Suppressor macrophage treated with lipopolysaccharide for 4 hours (primary cell): Measurements from ENCODE around the gene RCAN2.

Experiments used
- DNase-seq: peaks from one replicate; pipeline ENCODE4 v3.0.0-alpha.2; 2020

Gene RCAN2

GRCh38 chr6:46491201-46491627 lies at the start of gene RCAN2:
Gene RCAN2, minus strand, starts transcription at chr6:46491449.
- peak; percentile 59 for DNase-seq

GRCh38 chr6:46539866-46540265 lies 48.6 kb upstream of the RCAN2 start:
- DNase-seq = peak; percentile 4

- no peak for DNase-seq
These were observed 47.7 kb upstream of the RCAN2 start for GRCh38 chr6:46538800-46539480.

GRCh38 chr6:46530896-46531295 lies 39.6 kb upstream of the RCAN2 start:
- DNase-seq = peak; percentile 14

GRCh38 chr6:46528961-46529750 lies 37.9 kb upstream of the RCAN2 start:
- no peak for DNase-seq

- no peak for DNase-seq
These were observed 35.4 kb upstream of the RCAN2 start for GRCh38 chr6:46526607-46527006.

- no peak for DNase-seq
These were observed 34.3 kb upstream of the RCAN2 start for GRCh38 chr6:46525583-46525982.

GRCh38 chr6:46521464-46521971 lies 30.3 kb upstream of the RCAN2 start:
- no peak for DNase-seq

GRCh38 chr6:46517202-46517601 lies 26.0 kb upstream of the RCAN2 start:
- DNase-seq = no peak

- no peak for DNase-seq
These were observed 22.3 kb upstream of the RCAN2 start for GRCh38 chr6:46513533-46513932.

- no peak for DNase-seq
These were observed 20.1 kb upstream of the RCAN2 start for GRCh38 chr6:46511320-46511719.

- DNase-seq = no peak
These were observed 19.4 kb upstream of the RCAN2 start for GRCh38 chr6:46510651-46511050.

- no peak for DNase-seq
These were observed 18.8 kb upstream of the RCAN2 start for GRCh38 chr6:46509981-46510510.

GRCh38 chr6:46509063-46509462 lies 17.8 kb upstream of the RCAN2 start:
- DNase-seq = no peak

- DNase-seq = no peak
These were observed 16.2 kb upstream of the RCAN2 start for GRCh38 chr6:46507426-46507825.

- no peak for DNase-seq
These were observed 14.7 kb upstream of the RCAN2 start for GRCh38 chr6:46505693-46506512.

GRCh38 chr6:46504242-46504641 lies 13.0 kb upstream of the RCAN2 start:
- no peak for DNase-seq

GRCh38 chr6:46502486-46503119 lies 11.4 kb upstream of the RCAN2 start:
- no peak for DNase-seq

- DNase-seq = no peak
These were observed 10.2 kb upstream of the RCAN2 start for GRCh38 chr6:46501136-46502089.

GRCh38 chr6:46500382-46500781 lies 9.1 kb upstream of the RCAN2 start:
- DNase-seq = no peak
